Measurements from ENCODE around the gene CLSTN2.

- TF ChIP-seq EZH2 (IDR thresholded peaks at IDR 0.05; ENCODE audit: borderline replicate concordance, low read length) (no peak), CTCF (conservative IDR thresholded peaks at IDR 0.05 in 1 of 2, IDR thresholded peaks at IDR 0.05 in 1 of 2; ENCODE audit: extremely low read depth in 1 of 2, insufficient read depth in 1 of 2, low read depth in 1 of 2, low read length in 2 of 2) (no peak)
These were observed 312.8 kb downstream of the CLSTN2 start for GRCh38 chr3:140247775-140248174.
